HEK293T (cell line): ENCODE results near the gene DLX2.

ENCODE experiments used
- ARNT ChIP-seq: fragments of 450-650 bp; IDR thresholded peaks from 2 replicates; pipeline ENCODE4 v1.6.1; 2017; ENCODE audit warnings: mild to moderate bottlenecking
- BHLHE40 ChIP-seq: fragments of 450-650 bp; IDR thresholded peaks from 2 replicates; pipeline ENCODE4 v1.6.1; 2016; ENCODE audit warnings: mild to moderate bottlenecking, moderate library complexity, borderline replicate concordance
- CTBP1 ChIP-seq: fragments of 450-650 bp; IDR thresholded peaks from 2 replicates; pipeline ENCODE4 v1.6.1; 2016; ENCODE audit warnings: borderline replicate concordance
- FOXK2 ChIP-seq: fragments of 450-650 bp; IDR thresholded peaks from 2 replicates; pipeline ENCODE4 v1.6.1; 2016; ENCODE audit warnings: mild to moderate bottlenecking
- HDGF ChIP-seq: fragments of 450-650 bp; IDR thresholded peaks from 2 replicates; pipeline ENCODE4 v1.6.1; 2017; ENCODE audit warnings: antibody characterized with exemption, borderline replicate concordance
- NFRKB ChIP-seq: fragments of 450-650 bp; IDR thresholded peaks from 2 replicates; pipeline ENCODE4 v1.6.1; 2016; ENCODE audit warnings: mild to moderate bottlenecking, moderate library complexity
- PKNOX1 ChIP-seq: fragments of 450-650 bp; IDR thresholded peaks from 2 replicates; pipeline ENCODE4 v1.6.1; 2016
- SP1 ChIP-seq: fragments of 450-650 bp; IDR thresholded peaks from 2 replicates; pipeline ENCODE4 v1.6.1; 2017

- TF ChIP-seq NFRKB (no peak), PKNOX1 (no peak), BHLHE40 (no peak), SP1 (no peak), CTBP1 (no peak), HDGF (no peak), ARNT (no peak), FOXK2 (no peak)
Measured at GRCh38 chr2:172107690-172108586, 5.2 kb upstream of the DLX2 start.
